Gastrocnemius medialis (tissue), 4 donors: ENCODE results near the gene RFC3.

ENCODE experiments used
- CTCF ChIP-seq, 5 experiments: fragments of 450-650 bp in 3 of 5; fragments of 200-600 bp in 2 of 5; sonication (generic) in 2 of 5; IDR thresholded peaks in 4 of 5; conservative IDR thresholded peaks in 1 of 5; 1 replicate in 4 of 5; 2 replicates in 1 of 5; pipeline ENCODE4 v1.5.1; 2016 to 2019; ENCODE audit warnings: antibody characterized with exemption in 5 of 5, mild to moderate bottlenecking in 3 of 5, moderate library complexity in 3 of 5
- POLR2A ChIP-seq, 2 donors: fragments of 450-650 bp; IDR thresholded peaks; one replicate each; pipeline ENCODE4 v1.6.1; 2017; ENCODE audit warnings: antibody characterized with exemption in 2 of 2, mild to moderate bottlenecking in 2 of 2, moderate library complexity in 2 of 2

DNA sequence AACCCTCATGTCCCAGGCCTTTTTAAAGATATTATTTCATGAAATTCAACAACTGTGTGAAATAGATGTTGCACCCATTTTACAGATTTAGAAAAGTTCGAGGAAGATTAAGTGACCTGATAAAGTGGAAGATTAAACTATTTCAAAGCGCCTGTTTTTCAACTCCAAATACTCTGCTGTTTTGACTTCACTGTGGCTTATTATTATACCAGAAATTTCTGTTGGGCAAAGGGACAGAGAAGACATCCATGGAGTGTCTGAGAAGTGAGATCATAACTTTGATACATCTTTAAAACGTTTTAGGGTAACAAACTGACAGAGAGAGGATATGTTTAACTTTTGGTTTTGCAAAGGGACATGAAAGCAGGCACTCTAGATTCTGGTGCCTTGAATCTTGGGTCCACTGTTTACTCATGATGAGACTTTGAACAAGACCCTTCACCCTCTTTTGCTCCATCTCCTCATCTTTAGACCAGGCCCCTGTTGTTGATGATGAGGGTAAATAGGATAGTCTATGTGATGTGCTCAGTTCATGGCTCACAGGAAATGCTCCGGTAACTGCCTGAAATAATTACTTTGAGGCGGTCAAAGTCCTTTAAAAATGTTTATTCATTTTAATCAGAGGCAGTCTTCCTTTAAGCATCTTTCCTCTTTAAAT is 55.4 kb downstream of the RFC3 start:
- TF ChIP-seq CTCF (IDR thresholded peaks at IDR 0.05 in 4 of 5, conservative IDR thresholded peaks at IDR 0.05 in 1 of 5) = no peak
- no peak for TF ChIP-seq POLR2A (IDR thresholded peaks at IDR 0.05)
